Endothelial cell (in vitro differentiated cells): Measurements from ENCODE around the gene MN1. TPM values are rescaled to one million over a fixed set of nuclear protein-coding genes. Genes with fewer than 3 reads are reported as not detected.

Experiments used
- DNase-seq: peaks from one replicate; pipeline ENCODE4 v3.0.0; 2021; ENCODE audit warnings: low spot score
- H3K27ac Mint-ChIP-seq: one replicate; pipeline ENCODE4 v1.8.0; 2021; ENCODE audit warnings: mixed read lengths, inconsistent platforms; ENCODE audit not compliant: unreplicated experiment
- H3K27me3 Mint-ChIP-seq: one replicate; pipeline ENCODE4 v1.8.0; 2021; ENCODE audit warnings: mild to moderate bottlenecking, moderate library complexity, mixed read lengths, inconsistent platforms; ENCODE audit not compliant: unreplicated experiment
- H3K36me3 Mint-ChIP-seq: one replicate; pipeline ENCODE4 v1.8.0; 2021; ENCODE audit warnings: mild to moderate bottlenecking, low read depth, mixed read lengths, inconsistent platforms; ENCODE audit not compliant: unreplicated experiment
- H3K4me1 Mint-ChIP-seq: one replicate; pipeline ENCODE4 v1.8.0; 2021; ENCODE audit warnings: mild to moderate bottlenecking, mixed read lengths, inconsistent platforms; ENCODE audit not compliant: unreplicated experiment
- H3K4me3 Mint-ChIP-seq: one replicate; pipeline ENCODE4 v1.8.0; 2021; ENCODE audit warnings: mild to moderate bottlenecking, mixed read lengths, inconsistent platforms; ENCODE audit not compliant: unreplicated experiment
- H3K9me3 Mint-ChIP-seq: one replicate; pipeline ENCODE4 v1.8.0; 2021; ENCODE audit warnings: mixed read lengths, inconsistent platforms; ENCODE audit not compliant: unreplicated experiment
- CTCF ChIP-seq: fragments of 200-600 bp; sonication (generic); IDR thresholded peaks from one replicate; pipeline ENCODE4 v1.5.0; 2021; ENCODE audit warnings: antibody characterized with exemption; ENCODE audit not compliant: unreplicated experiment
- total RNA-seq: library from RNA; stranded (reverse); fragmentation: NEBNext Ultra II Directional; extraction: Animal tissue kit (Norgen Biotek cat#: 25700); gene quantifications from one replicate; pipeline ENCODE4 v1.2.1, GENCODE V29; 2021; ENCODE audit not compliant: unreplicated experiment

MN1 gene
- total RNA-seq, 1 donor from 2014 or later: 9.9 TPM

- TF ChIP-seq CTCF: no peak
- no peak for DNase-seq
- Mint-ChIP-seq H3K36me3 (peaks cover 4% of the 10 kb centered on the region), H3K27ac (no peak overlapping the region), H3K27me3 (peaks cover 5% of the 10 kb centered on the region), H3K9me3 (no peaks in the 10 kb centered on the region), H3K4me1 (peaks cover 10% of the 10 kb centered on the region), H3K4me3 (no peak overlapping the region)
These were observed 88.1 kb downstream of the MN1 start for GRCh38 chr22:27713461-27713860.

DNA sequence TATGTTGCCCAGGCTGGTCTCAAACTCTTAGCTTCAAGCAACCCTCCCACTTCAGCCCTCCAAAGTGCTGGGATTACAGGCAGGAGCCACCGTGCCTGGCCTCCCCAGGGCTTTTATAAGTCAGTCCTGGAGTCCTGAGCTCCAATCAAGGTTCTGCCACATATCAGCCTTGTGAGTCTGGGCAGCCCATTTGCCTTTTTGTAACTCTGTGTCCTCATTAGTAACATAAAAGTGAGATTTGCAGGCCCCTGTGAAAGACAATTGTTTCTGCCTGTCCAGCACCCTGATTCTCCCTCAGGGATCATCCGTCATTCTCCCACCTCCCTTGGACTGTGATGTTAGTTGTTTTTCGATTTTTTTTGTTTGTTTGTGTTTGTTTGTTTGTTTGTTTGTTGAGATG, 89.8 kb downstream of the MN1 start:
- Mint-ChIP-seq H3K36me3 (peaks cover 4% of the 10 kb centered on the region), H3K27me3 (peaks cover 5% of the 10 kb centered on the region), H3K27ac (no peak overlapping the region), H3K4me3 (no peak overlapping the region), H3K4me1 (peaks cover 4% of the 10 kb centered on the region), H3K9me3 (no peaks in the 10 kb centered on the region)
- DNase-seq: no peak
- no peak for TF ChIP-seq CTCF

- Mint-ChIP-seq H3K27ac (no peak overlapping the region), H3K4me3 (no peak overlapping the region), H3K4me1 (peaks cover 10% of the 10 kb centered on the region), H3K36me3 (peaks cover 4% of the 10 kb centered on the region), H3K27me3 (peaks cover 9% of the 10 kb centered on the region), H3K9me3 (no peaks in the 10 kb centered on the region)
- TF ChIP-seq CTCF: no peak
- DNase-seq: no peak
These were observed 90.5 kb downstream of the MN1 start for GRCh38 chr22:27711012-27711411.

- Mint-ChIP-seq H3K27ac (no peak overlapping the region), H3K27me3 (peaks cover 9% of the 10 kb centered on the region), H3K36me3 (peaks cover 4% of the 10 kb centered on the region), H3K4me1 (peaks cover 19% of the 10 kb centered on the region), H3K9me3 (no peaks in the 10 kb centered on the region), H3K4me3 (no peak overlapping the region)
- TF ChIP-seq CTCF: no peak
- no peak for DNase-seq
These were observed 91.5 kb downstream of the MN1 start for GRCh38 chr22:27709919-27710675.

- no peaks in the 10 kb centered on the region for H3K9me3 Mint-ChIP-seq
- TF ChIP-seq CTCF: no peak
- no peak for DNase-seq
- peaks cover 4% of the 10 kb centered on the region for H3K36me3 Mint-ChIP-seq
- peaks cover 12% of the 10 kb centered on the region for H3K27me3 Mint-ChIP-seq
- no peak overlapping the region for H3K27ac Mint-ChIP-seq
- H3K4me3 Mint-ChIP-seq: no peak overlapping the region
- H3K4me1 Mint-ChIP-seq: peaks cover 20% of the 10 kb centered on the region
These were observed 95.1 kb downstream of the MN1 start for GRCh38 chr22:27706489-27706888.
